Neuron (in vitro differentiated cells): ENCODE measurements around the gene RORB.

Source experiments
- H2AFZ ChIP-seq: one replicate; pipeline ENCODE4 v1.6.1; 2013; ENCODE audit warnings: low read depth, mild to moderate bottlenecking, inconsistent platforms, low read length, moderate library complexity
- H3K27me3 ChIP-seq: one replicate; pipeline ENCODE4 v1.6.1; 2013; ENCODE audit warnings: low read length; ENCODE audit not compliant: insufficient read depth
- H3K36me3 ChIP-seq: one replicate; pipeline ENCODE4 v1.6.1; 2013; ENCODE audit warnings: low read length; ENCODE audit not compliant: insufficient read depth
- H3K4me1 ChIP-seq: one replicate; pipeline ENCODE4 v1.6.1; 2013; ENCODE audit warnings: low read length; ENCODE audit not compliant: insufficient read depth
- H3K4me3 ChIP-seq: 2 replicates; pipeline ENCODE4 v1.5.1; 2013; ENCODE audit warnings: mild to moderate bottlenecking, low read length, moderate library complexity
- H3K9me3 ChIP-seq: one replicate; pipeline ENCODE4 v1.6.1; 2013; ENCODE audit warnings: low read length

RORB gene

DNA sequence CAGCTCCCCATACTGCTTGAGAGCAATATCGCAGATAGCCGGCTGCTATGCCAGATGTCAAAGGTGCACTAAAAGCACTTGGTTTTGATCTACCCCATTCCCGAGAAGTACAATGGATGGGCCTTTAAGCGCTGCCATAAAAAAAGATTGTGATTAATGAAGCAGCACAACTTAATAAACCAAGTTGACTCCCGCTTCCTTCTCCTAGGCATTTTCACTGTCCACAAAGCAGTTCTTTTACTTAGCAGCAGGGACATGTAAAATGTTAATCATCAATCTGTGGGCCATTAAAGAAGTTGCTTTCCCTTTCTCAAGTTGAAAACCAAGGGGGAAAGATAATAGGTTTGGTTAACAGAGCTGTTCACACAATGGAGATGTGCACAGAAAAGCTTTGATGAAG, 214.2 kb downstream of the RORB start:
- H3K36me3 ChIP-seq = no peaks in the 10 kb centered on the region
- no peak overlapping the region for H3K4me3 ChIP-seq
- H3K27me3 ChIP-seq = no peaks in the 10 kb centered on the region
- H2AFZ ChIP-seq = no peak overlapping the region
- H3K4me1 ChIP-seq = no peaks in the 10 kb centered on the region
- H3K9me3 ChIP-seq = no peaks in the 10 kb centered on the region

DNA sequence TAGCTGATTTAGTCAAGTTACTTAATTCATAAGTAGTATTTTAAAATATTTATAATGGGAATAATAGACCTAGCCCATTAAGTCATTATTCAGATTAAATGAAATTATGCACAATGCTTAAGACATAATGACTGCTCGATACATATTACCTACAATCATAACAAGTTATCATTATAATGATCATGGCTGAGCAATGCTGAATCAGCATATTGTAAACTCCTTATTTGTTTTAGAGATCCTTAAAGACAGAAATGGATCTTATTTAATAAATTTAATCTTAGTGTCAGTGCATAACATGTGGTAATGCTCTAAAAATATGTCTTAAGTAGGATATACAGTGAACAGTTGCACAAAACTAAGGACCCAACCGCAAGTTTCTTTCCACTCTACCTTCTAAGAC, 221.6 kb downstream of the RORB start:
- H3K36me3 ChIP-seq = no peaks in the 10 kb centered on the region
- no peaks in the 10 kb centered on the region for H3K4me1 ChIP-seq
- H2AFZ ChIP-seq = no peak overlapping the region
- no peak overlapping the region for H3K4me3 ChIP-seq
- H3K9me3 ChIP-seq = no peaks in the 10 kb centered on the region
- H3K27me3 ChIP-seq = no peaks in the 10 kb centered on the region

GRCh38 chr9:74719306-74719705, 222.2 kb downstream of the RORB start:
- Histone ChIP-seq H3K4me1 (no peaks in the 10 kb centered on the region), H2AFZ (no peak overlapping the region), H3K36me3 (no peaks in the 10 kb centered on the region), H3K9me3 (no peaks in the 10 kb centered on the region), H3K4me3 (no peak overlapping the region), H3K27me3 (no peaks in the 10 kb centered on the region)

- no peak overlapping the region for H3K4me3 ChIP-seq
- H3K36me3 ChIP-seq = no peaks in the 10 kb centered on the region
- no peaks in the 10 kb centered on the region for H3K27me3 ChIP-seq
- H3K4me1 ChIP-seq = no peaks in the 10 kb centered on the region
- H3K9me3 ChIP-seq = no peaks in the 10 kb centered on the region
- H2AFZ ChIP-seq = no peak overlapping the region
Observed at GRCh38 chr9:74721696-74722660, 224.8 kb downstream of the RORB start.

DNA sequence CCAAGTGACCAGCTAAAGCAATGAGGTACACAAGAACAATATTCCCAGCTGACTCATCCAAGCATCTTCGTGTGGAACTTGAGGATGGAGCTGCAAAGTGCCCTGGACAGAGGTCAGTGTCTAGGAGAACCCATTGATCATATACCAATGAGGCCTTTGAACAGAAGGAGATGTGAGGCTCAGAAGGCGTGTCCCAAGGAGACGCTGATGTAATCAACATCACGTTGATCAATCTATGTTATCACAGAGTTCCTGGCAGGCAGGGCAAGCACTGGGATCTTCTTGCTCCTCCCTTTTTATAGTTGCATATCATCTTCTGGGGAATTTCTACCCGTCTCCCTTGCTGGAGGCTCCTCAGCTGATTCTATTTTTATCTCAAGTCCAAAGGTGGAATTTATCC, 227.2 kb downstream of the RORB start:
- H3K36me3 ChIP-seq = no peaks in the 10 kb centered on the region
- peaks cover 6% of the 10 kb centered on the region for H3K4me1 ChIP-seq
- H3K4me3 ChIP-seq = no peak overlapping the region
- H3K27me3 ChIP-seq = no peaks in the 10 kb centered on the region
- no peak overlapping the region for H2AFZ ChIP-seq
- H3K9me3 ChIP-seq = no peaks in the 10 kb centered on the region

DNA sequence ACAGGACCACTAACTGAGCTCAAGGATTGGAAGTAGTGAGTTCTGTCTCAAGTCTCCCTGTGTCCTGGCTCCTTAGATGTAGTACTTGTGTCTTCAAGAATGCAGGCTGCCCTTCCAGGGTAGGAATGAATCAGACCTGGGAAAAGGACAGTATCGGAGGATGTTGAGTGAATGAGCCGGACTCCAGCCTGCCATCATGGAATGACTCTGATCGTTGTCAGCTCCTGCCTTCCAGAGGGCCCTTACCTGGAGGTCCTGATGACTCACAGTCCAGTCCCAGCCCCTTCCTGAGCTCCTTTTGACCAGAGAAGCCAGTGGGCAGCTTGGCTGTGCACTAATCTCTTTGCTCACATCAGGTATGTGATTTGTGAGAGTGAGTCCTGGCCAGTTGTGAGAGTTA, 229.4 kb downstream of the RORB start:
- Histone ChIP-seq H3K27me3 (no peaks in the 10 kb centered on the region), H2AFZ (no peak overlapping the region), H3K4me1 (peaks cover 6% of the 10 kb centered on the region), H3K4me3 (no peak overlapping the region), H3K36me3 (no peaks in the 10 kb centered on the region), H3K9me3 (no peaks in the 10 kb centered on the region)

GRCh38 chr9:74728176-74728575, 231.0 kb downstream of the RORB start:
- H3K4me3 ChIP-seq = no peak overlapping the region
- no peaks in the 10 kb centered on the region for H3K36me3 ChIP-seq
- H2AFZ ChIP-seq = no peak overlapping the region
- peaks cover 6% of the 10 kb centered on the region for H3K4me1 ChIP-seq
- no peaks in the 10 kb centered on the region for H3K9me3 ChIP-seq
- no peaks in the 10 kb centered on the region for H3K27me3 ChIP-seq

- Histone ChIP-seq H3K36me3 (no peaks in the 10 kb centered on the region), H3K4me1 (peaks cover 6% of the 10 kb centered on the region), H2AFZ (no peak overlapping the region), H3K9me3 (no peaks in the 10 kb centered on the region), H3K4me3 (no peak overlapping the region), H3K27me3 (no peaks in the 10 kb centered on the region)
Observed at GRCh38 chr9:74729136-74729695, 232.1 kb downstream of the RORB start.

DNA sequence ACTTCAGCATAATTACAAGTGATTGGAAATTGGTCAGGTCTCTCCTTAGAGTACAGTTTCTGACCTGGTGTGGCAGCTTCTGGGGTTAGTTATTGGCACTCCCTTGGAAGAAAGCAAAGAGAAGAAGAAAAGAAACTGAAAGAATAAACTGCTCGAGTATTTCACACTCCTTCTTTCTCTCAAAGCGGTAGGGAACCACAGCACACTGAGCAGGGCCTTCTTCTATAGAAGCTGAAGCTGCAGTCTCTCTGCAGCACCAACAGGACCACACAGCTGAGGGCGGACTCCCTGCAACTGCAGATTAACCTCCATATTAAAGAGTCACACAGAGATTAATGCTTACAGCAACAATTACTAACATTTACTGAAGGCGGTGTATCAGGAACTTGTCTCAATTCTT, 238.6 kb downstream of the RORB start:
- Histone ChIP-seq H3K9me3 (no peaks in the 10 kb centered on the region), H2AFZ (no peak overlapping the region), H3K4me1 (no peaks in the 10 kb centered on the region), H3K36me3 (no peaks in the 10 kb centered on the region), H3K27me3 (no peaks in the 10 kb centered on the region), H3K4me3 (no peak overlapping the region)

GRCh38 chr9:74736646-74737045, 239.5 kb downstream of the RORB start:
- H3K27me3 ChIP-seq = no peaks in the 10 kb centered on the region
- no peaks in the 10 kb centered on the region for H3K36me3 ChIP-seq
- H3K9me3 ChIP-seq = no peaks in the 10 kb centered on the region
- H3K4me1 ChIP-seq = no peaks in the 10 kb centered on the region
- no peak overlapping the region for H3K4me3 ChIP-seq
- no peak overlapping the region for H2AFZ ChIP-seq

GRCh38 chr9:74742191-74742790, 245.2 kb downstream of the RORB start:
- no peak overlapping the region for H2AFZ ChIP-seq
- no peaks in the 10 kb centered on the region for H3K27me3 ChIP-seq
- no peaks in the 10 kb centered on the region for H3K9me3 ChIP-seq
- H3K4me1 ChIP-seq = no peaks in the 10 kb centered on the region
- no peaks in the 10 kb centered on the region for H3K36me3 ChIP-seq
- no peak overlapping the region for H3K4me3 ChIP-seq
